T-cell (primary cell): ENCODE measurements around the gene ENPP7. TPM values are rescaled to one million over a fixed set of nuclear protein-coding genes. Genes with fewer than 3 reads are reported as not detected.

ENCODE experiments used
- ATAC-seq, 4 experiments: fragments of 200-7000 bp in 3 of 4; fragments of 150-1000 bp in 1 of 4; cut with Tn5 transposase; replicated peaks in 1 of 4; 1 replicate in 3 of 4; 2 replicates in 1 of 4; pipeline ENCODE4 v1.10.0; 2021; ENCODE audit warnings: moderate library complexity in 3 of 4, mild to moderate bottlenecking in 2 of 4, moderate number of reproducible peaks in 1 of 4
- CTCF ChIA-PET, 2 donors: fragments of 300-600 bp; sonication (Branson Sonifier 250); formaldehyde crosslinking; loops; one replicate each; lab custom pipeline; 2022; ENCODE audit warnings: antibody characterized with exemption in 2 of 2; lab: Charles Lee
- POLR2A ChIA-PET, 2 donors: fragments of 300-600 bp; sonication (Branson Sonifier 250); formaldehyde crosslinking; loops; one replicate each; lab custom pipeline; 2022; ENCODE audit warnings: antibody characterized with exemption in 2 of 2; lab: Charles Lee
- DNase-seq, 35 experiments: peaks; one replicate each; pipeline versions ENCODE4 v3.0.0 to v3.0.0-alpha.2; 2013 to 2023
- H3K27ac ChIP-seq: one replicate; pipeline ENCODE4 v1.5.1; 2013; ENCODE audit warnings: low read length
- H3K27me3 ChIP-seq, 2 experiments: replicated peaks in 1 of 2; 1 replicate in 1 of 2; 2 replicates in 1 of 2; pipeline versions ENCODE4 v1.6.1 to v1.7.0; 2013; ENCODE audit warnings: low read length in 1 of 2, mixed read lengths in 1 of 2; ENCODE audit not compliant: control insufficient read depth in 2 of 2, insufficient read depth in 2 of 2; ENCODE audit errors: extremely low read depth in 1 of 2
- H3K36me3 ChIP-seq, 2 donors: 1 replicate in 1 of 2; 2 replicates in 1 of 2; pipeline versions ENCODE4 v1.6.1 to v1.7.0; 2013; ENCODE audit warnings: low read length in 1 of 2; ENCODE audit not compliant: control insufficient read depth in 2 of 2, insufficient read depth in 1 of 2; ENCODE audit errors: extremely low read depth in 1 of 2
- H3K4me1 ChIP-seq, 2 experiments: 1 replicate in 1 of 2; 2 replicates in 1 of 2; pipeline versions ENCODE4 v1.6.1 to v1.7.0; 2013; ENCODE audit warnings: low read length in 2 of 2, mixed read lengths in 1 of 2; ENCODE audit not compliant: insufficient read depth in 2 of 2, control insufficient read depth in 1 of 2; ENCODE audit errors: extremely low read depth in 1 of 2
- H3K4me3 ChIP-seq, 2 donors: 1 replicate in 1 of 2; 2 replicates in 1 of 2; pipeline versions ENCODE4 v1.5.1 to v1.7.0; 2013; ENCODE audit warnings: mild to moderate bottlenecking in 2 of 2, low read length in 1 of 2, moderate library complexity in 1 of 2; ENCODE audit not compliant: control insufficient read depth in 1 of 2; ENCODE audit errors: extremely low read depth in 1 of 2
- H3K9me3 ChIP-seq: 2 replicates; pipeline ENCODE4 v1.7.0; 2013
- H3K27ac Mint-ChIP-seq, 2 donors: one replicate each; pipeline ENCODE4 v1.8.0; 2020 to 2021; ENCODE audit warnings: mild to moderate bottlenecking in 2 of 2, mixed read lengths in 2 of 2
- H3K27me3 Mint-ChIP-seq, 2 donors: one replicate each; pipeline ENCODE4 v1.8.0; 2021 to 2022; ENCODE audit warnings: mixed read lengths in 2 of 2
- H3K36me3 Mint-ChIP-seq: one replicate; pipeline ENCODE4 v1.8.0; 2021; ENCODE audit warnings: mixed read lengths
- H3K4me1 Mint-ChIP-seq, 3 donors: one replicate each; pipeline ENCODE4 v1.8.0; 2020 to 2022; ENCODE audit warnings: mixed read lengths in 3 of 3, mild to moderate bottlenecking in 1 of 3
- H3K4me3 Mint-ChIP-seq, 3 donors: one replicate each; pipeline ENCODE4 v1.8.0; 2020 to 2022; ENCODE audit warnings: mild to moderate bottlenecking in 3 of 3, mixed read lengths in 3 of 3, moderate library complexity in 3 of 3
- H3K9me3 Mint-ChIP-seq, 3 donors: one replicate each; pipeline ENCODE4 v1.8.0; 2020 to 2022; ENCODE audit warnings: mixed read lengths in 3 of 3
- WGBS: methylation state at CpG from one replicate; pipeline ENCODE4 v1.1.5; 2013; ENCODE audit warnings: missing lambda C conversion rate; ENCODE audit not compliant: insufficient coverage; 5-methylcytosine and 5-hydroxymethylcytosine counted together
- total RNA-seq, 35 experiments: library from RNA in 6 of 35; stranded (reverse) in 6 of 35; fragments of 120-200 nt in 1 of 35; gene quantifications; one replicate each; pipeline versions ENCODE4 v1.2.1 to v1.2.4 and lab custom pipeline; 2013 to 2026

ENPP7 gene
- total RNA-seq, 5 donors from 2014 or later (not counting 1 experiment from before 2014, with no cell fraction given), result 0.15 TPM; not detected in 4

DNA sequence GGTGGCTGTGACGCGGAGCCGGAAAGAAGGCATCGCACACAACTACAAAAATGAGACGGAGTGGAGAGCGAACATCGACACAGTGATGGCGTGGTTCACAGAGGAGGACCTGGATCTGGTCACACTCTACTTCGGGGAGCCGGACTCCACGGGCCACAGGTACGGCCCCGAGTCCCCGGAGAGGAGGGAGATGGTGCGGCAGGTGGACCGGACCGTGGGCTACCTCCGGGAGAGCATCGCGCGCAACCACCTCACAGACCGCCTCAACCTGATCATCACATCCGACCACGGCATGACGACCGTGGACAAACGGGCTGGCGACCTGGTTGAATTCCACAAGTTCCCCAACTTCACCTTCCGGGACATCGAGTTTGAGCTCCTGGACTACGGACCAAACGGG lies 4.4 kb downstream of the ENPP7 start:
- Histone ChIP-seq H3K4me3 (no peak overlapping the region), H3K9me3 (no peaks in the 10 kb centered on the region), H3K4me1 (no peaks in the 10 kb centered on the region), H3K27me3 (peaks cover 0 to 30% of the 10 kb centered on the region in 2 experiments), H3K36me3 (no peaks in the 10 kb centered on the region), H3K27ac (no peak overlapping the region)
- Mint-ChIP-seq H3K9me3 (no peaks in the 10 kb centered on the region), H3K36me3 (no peaks in the 10 kb centered on the region), H3K27ac (no peak overlapping the region), H3K4me3 (no peak overlapping the region), H3K27me3 (peaks cover 10 to 27% of the 10 kb centered on the region in 2 donors), H3K4me1 (peaks cover 0 to 12% (median 8%) of the 10 kb centered on the region in 3 donors)
- ChIA-PET CTCF (no interaction called here), POLR2A (no interaction called here)
- WGBS, result 94% methylated on average over 15 of the region's 32 CpGs
- ATAC-seq, result no peak
- no peak for DNase-seq

GRCh38 chr17:79737046-79737921 lies 6.5 kb downstream of the ENPP7 start:
- no peaks in the 10 kb centered on the region for H3K9me3 ChIP-seq
- WGBS, result 88% methylated on average over 19 of the region's 30 CpGs
- CTCF ChIA-PET, result no interaction called here
- peaks cover 0 to 50% of the 10 kb centered on the region in 2 experiments for H3K27me3 ChIP-seq
- Mint-ChIP-seq H3K4me1 (peaks cover 0 to 16% (median 8%) of the 10 kb centered on the region in 3 donors), H3K4me3 (no peak overlapping the region), H3K9me3 (no peaks in the 10 kb centered on the region), H3K27me3 (peaks cover 10 to 33% of the 10 kb centered on the region in 2 donors), H3K36me3 (no peaks in the 10 kb centered on the region), H3K27ac (no peak overlapping the region)
- H3K4me3 ChIP-seq, result no peak overlapping the region
- ATAC-seq (no peak), DNase-seq (no peak)
- peaks cover 0 to 8% of the 10 kb centered on the region in 2 experiments for H3K4me1 ChIP-seq
- H3K36me3 ChIP-seq, result no peaks in the 10 kb centered on the region
- POLR2A ChIA-PET, result no interaction called here
- H3K27ac ChIP-seq, result no peak overlapping the region

DNA sequence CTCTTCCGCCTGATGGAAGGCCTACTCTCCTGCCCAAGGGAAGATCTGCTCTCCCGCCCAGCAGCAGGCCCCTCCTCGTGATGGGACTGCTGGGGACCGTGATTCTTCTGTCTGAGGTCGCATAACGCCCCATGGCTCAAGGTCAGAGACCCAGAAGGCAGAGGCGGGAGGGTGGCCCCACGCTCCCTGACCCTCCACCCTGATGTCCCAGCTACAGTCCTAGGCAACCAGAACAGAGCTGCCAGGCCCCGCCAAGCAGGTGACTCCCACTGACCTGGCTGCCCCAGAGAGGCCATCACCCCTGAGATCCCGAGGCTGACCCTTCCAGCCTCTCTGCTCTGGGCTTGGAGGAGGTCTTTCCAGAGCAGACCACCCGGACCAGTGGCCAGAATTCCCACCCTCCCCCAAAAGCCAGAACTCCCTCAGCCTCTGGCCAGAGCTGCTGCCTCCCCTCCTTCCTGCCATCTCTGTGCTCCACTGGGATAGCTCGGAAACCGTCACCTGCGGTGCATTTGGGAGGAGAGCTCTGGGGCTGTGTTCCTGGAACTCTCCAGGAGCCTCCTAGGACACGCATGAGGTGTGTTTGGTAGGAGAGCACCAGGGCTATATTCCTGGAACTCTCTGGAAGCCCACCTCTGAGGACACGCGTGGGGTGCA lies 7.3 kb downstream of the ENPP7 start:
- H3K27ac ChIP-seq, result no peak overlapping the region
- H3K9me3 ChIP-seq, result no peaks in the 10 kb centered on the region
- peak overlapping the region in 1 of 2 donors; percentile 27 for H3K27ac Mint-ChIP-seq
- ATAC-seq (no peak), DNase-seq (no peak)
- H3K9me3 Mint-ChIP-seq, result no peaks in the 10 kb centered on the region
- no peaks in the 10 kb centered on the region for H3K36me3 Mint-ChIP-seq
- peaks cover 10 to 33% of the 10 kb centered on the region in 2 donors for H3K27me3 Mint-ChIP-seq
- H3K36me3 ChIP-seq, result no peaks in the 10 kb centered on the region
- no peak overlapping the region for H3K4me3 ChIP-seq
- ChIA-PET POLR2A (no interaction called here), CTCF (no interaction called here)
- WGBS, result 83% methylated on average over 13 of the region's 17 CpGs
- peaks cover 0 to 58% of the 10 kb centered on the region in 2 experiments for H3K27me3 ChIP-seq
- no peak overlapping the region for H3K4me3 Mint-ChIP-seq
- peaks cover 0 to 10% (median 3%) of the 10 kb centered on the region in 3 donors for H3K4me1 Mint-ChIP-seq
- peaks cover 0 to 10% of the 10 kb centered on the region in 2 experiments for H3K4me1 ChIP-seq

- H3K4me3 ChIP-seq, result no peak overlapping the region
- ChIA-PET CTCF (no interaction called here), POLR2A (no interaction called here)
- no peak overlapping the region for H3K27ac ChIP-seq
- no peak for DNase-seq
- H3K4me3 Mint-ChIP-seq, result no peak overlapping the region
- H3K9me3 ChIP-seq, result no peaks in the 10 kb centered on the region
- no peaks in the 10 kb centered on the region for H3K36me3 Mint-ChIP-seq
- H3K4me1 ChIP-seq, result peaks cover 0 to 10% of the 10 kb centered on the region in 2 experiments
- ATAC-seq, result no peak
- H3K27ac Mint-ChIP-seq, result no peak overlapping the region
- H3K36me3 ChIP-seq, result no peaks in the 10 kb centered on the region
- WGBS, result 91% methylated on average over 14 of the region's 14 CpGs
- no peaks in the 10 kb centered on the region for H3K9me3 Mint-ChIP-seq
- peaks cover 0 to 64% of the 10 kb centered on the region in 2 experiments for H3K27me3 ChIP-seq
- peaks cover 10 to 35% of the 10 kb centered on the region in 2 donors for H3K27me3 Mint-ChIP-seq
- peaks cover 0 to 4% (median 0%) of the 10 kb centered on the region in 3 donors for H3K4me1 Mint-ChIP-seq
Measured at GRCh38 chr17:79738643-79739042, 7.9 kb downstream of the ENPP7 start.

- Histone ChIP-seq H3K27ac (no peak overlapping the region), H3K4me3 (no peak overlapping the region), H3K36me3 (no peaks in the 10 kb centered on the region), H3K27me3 (peaks cover 0 to 64% of the 10 kb centered on the region in 2 experiments), H3K9me3 (no peaks in the 10 kb centered on the region), H3K4me1 (peaks cover 0 to 10% of the 10 kb centered on the region in 2 experiments)
- H3K27ac Mint-ChIP-seq, result no peak overlapping the region
- H3K9me3 Mint-ChIP-seq, result no peaks in the 10 kb centered on the region
- H3K36me3 Mint-ChIP-seq, result no peaks in the 10 kb centered on the region
- ChIA-PET POLR2A (no interaction called here), CTCF (no interaction called here)
- no peak for ATAC-seq
- H3K4me1 Mint-ChIP-seq, result peaks cover 0 to 4% (median 0%) of the 10 kb centered on the region in 3 donors
- H3K4me3 Mint-ChIP-seq, result no peak overlapping the region
- peaks cover 10 to 35% of the 10 kb centered on the region in 2 donors for H3K27me3 Mint-ChIP-seq
- 81% methylated on average over 28 of the region's 28 CpGs for WGBS
- no peak for DNase-seq
Measured at GRCh38 chr17:79739148-79740062, 8.7 kb downstream of the ENPP7 start.

DNA sequence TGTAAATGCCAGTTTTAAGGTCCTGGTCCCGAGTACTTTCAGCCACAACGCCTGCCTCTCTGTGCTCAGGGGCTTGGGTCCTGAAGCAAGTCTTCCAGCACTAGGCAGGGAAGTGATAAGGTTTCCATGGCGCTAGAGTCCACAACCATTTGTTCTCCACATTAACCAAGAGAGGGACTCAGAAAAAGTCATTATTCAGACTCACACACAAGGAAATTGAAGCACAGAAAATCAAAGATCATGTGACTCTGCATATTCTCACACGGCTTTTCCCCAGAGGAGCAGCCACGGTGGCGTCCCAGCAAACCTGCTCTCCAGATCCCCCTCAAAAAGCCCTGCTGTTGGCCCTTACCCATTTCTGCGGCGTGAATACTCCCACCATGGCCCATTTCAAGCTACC lies 9.7 kb downstream of the ENPP7 start:
- Mint-ChIP-seq H3K36me3 (no peaks in the 10 kb centered on the region), H3K4me1 (peaks cover 3 to 8% (median 3%) of the 10 kb centered on the region in 3 donors), H3K27ac (no peak overlapping the region), H3K9me3 (no peaks in the 10 kb centered on the region), H3K4me3 (no peak overlapping the region), H3K27me3 (peaks cover 10 to 37% of the 10 kb centered on the region in 2 donors)
- POLR2A ChIA-PET, result no interaction called here
- Histone ChIP-seq H3K4me1 (peaks cover 0 to 12% of the 10 kb centered on the region in 2 experiments), H3K27ac (no peak overlapping the region), H3K27me3 (peaks cover 0 to 69% of the 10 kb centered on the region in 2 experiments), H3K4me3 (no peak overlapping the region), H3K36me3 (no peaks in the 10 kb centered on the region), H3K9me3 (no peaks in the 10 kb centered on the region)
- CTCF ChIA-PET, result no interaction called here
- no peak for ATAC-seq
- 24% methylated on average over 5 of the region's 8 CpGs for WGBS
- DNase-seq, result no peak
